GM18868 (cell line): Measurements from ENCODE around the gene NUTF2.
"Not testable (repeated sequence)": the region's sequence is repeated elsewhere in the genome, so short reads cannot be mapped to it uniquely, and the experiment has no call there.

Experiments used
- ATAC-seq: cut with Tn5 transposase; IDR thresholded peaks from one replicate; pipeline ENCODE4 v1.9.1; 2021; ENCODE audit warnings: mild to moderate bottlenecking, moderate library complexity; ENCODE audit not compliant: unreplicated experiment

NUTF2 gene

DNA sequence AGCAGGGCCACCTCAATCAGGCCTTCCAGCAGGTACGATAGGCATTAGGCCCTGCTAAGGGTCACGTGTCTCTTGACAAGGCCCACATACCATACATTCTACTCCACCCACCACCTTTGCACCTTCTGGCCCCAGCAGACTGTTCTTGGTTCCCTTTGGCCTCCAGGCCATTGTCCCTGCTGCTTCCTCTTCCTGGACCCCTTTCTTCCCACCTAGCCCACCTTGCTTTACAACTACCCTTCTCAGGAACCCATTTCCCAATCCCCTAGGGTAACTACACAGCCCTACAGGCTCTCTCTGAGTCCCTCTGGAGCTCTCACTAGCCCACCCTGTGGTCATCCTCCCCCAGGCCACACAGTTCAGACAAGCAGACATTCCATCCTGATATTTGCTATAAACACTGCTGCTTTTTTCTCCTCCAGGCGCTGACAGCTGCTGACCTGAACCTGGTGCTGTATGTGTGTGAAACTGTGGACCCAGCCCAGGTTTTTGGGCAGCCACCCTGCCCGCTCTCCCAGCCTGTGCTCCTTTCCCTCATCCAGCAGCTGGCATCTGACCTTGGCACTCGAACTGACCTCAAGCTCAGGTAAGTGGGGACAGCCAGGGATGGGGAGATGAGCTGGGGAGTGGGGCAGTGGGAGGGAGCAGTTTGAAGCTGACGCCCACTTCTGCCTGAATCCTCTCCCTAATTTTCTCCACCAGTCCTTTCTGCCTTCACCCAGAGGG is 36.6 kb downstream of the NUTF2 start:
- ATAC-seq: no peak

- no peak for ATAC-seq
Measured at GRCh38 chr16:67883872-67884261, 37.1 kb downstream of the NUTF2 start.

DNA sequence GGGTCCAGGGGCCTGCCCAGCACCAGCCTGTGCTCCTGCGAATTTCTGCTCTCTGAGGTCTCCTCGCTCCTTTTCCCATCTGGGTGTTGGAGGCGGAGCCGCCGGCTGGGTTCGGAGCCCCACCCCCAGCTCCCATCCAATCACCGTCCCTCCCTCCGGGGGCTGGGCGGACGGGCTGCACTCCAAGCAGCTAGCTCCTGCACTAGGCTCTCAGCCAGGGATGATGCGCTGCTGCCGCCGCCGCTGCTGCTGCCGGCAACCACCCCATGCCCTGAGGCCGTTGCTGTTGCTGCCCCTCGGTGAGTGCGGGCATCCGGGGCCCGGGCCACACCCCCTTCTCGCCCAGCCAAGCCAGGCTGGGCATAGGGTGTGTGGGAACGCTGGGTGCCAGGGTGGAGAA is 38.0 kb downstream of the NUTF2 start, which contains the start of gene NRN1L:
TSS of gene NRN1L (plus strand) at position 202 of the 400 bp plus-strand sequence. CDS start at position 221, 19 bp downstream.
- no peak for ATAC-seq

DNA sequence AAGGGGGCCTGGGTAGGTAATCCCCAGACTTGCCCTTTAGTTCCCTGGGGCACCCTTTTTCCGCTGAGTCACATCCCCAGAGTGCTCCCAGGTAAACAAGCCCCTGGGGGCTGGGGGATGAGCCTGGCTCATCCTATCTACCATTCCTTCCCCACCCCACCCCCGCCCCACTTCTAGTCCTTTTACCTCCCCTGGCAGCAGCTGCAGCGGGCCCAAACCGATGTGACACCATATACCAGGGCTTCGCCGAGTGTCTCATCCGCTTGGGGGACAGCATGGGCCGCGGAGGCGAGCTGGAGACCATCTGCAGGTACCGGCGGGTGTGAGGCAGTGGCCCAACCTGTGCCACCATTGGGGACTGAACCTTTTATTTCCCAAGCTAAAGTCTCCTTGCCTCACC is 38.8 kb downstream of the NUTF2 start:
- no peak for ATAC-seq

GRCh38 chr16:67885976-67886375 is 39.2 kb downstream of the NUTF2 start:
- no peak for ATAC-seq

DNA sequence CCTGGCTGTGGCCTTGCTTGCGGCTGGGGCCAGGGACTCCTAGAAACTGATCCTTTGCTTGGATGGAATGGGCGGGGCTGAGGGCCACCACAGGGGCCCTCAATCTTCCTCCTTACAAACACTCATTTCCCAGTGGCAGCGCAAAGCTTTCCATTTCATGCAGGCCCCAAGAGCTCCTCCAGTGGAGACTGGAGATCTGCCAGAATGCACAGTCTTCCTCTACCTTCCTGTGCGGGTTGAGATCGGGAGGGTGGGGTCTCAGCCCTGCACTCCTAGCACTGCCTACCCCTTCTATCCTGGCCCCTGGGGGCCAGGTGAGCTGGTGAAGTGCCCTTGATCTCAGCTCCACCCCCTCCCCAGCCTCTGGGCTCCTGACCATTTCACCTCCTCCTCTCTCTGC is 39.7 kb downstream of the NUTF2 start:
- ATAC-seq: no peak

DNA sequence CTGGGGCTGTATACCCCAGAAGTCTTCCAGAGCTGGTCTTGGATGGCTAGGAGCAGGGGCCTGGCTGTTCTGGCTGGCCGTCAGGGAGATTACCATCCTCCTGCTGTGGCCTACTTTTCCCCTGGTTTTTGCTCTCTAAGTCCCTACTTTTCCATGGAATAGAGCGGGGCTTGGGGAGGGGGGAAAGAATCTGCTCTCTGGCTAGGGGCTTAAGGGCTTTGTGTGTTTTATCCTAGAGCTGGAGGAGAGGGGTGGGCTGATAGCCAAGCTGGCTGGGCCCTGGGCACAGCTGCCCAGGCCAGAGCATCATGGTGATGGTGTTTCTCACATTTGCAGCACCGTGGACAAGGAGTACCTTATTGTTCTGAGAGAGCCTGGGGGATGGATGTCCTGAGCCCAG is 41.6 kb downstream of the NUTF2 start:
- ATAC-seq: no peak

DNA sequence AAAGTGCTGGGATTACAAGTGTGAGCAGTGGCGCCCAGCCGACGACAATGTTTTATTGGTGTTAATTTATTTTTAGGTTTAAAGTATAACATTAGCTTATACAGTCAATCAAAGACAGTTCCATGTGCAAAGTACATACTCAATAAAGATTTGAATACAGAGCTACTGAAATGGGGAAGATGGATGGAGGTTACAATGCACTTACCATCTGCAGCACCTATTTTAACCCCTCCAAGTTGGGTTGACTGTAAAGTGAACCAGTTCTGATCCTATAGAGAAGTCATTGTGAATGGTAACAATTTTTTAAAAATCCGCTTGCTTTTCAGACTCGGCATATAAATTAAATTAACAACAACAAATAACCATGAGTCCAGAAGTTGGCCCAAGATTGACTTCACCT is 45.6 kb downstream of the NUTF2 start:
- ATAC-seq: no peak

DNA sequence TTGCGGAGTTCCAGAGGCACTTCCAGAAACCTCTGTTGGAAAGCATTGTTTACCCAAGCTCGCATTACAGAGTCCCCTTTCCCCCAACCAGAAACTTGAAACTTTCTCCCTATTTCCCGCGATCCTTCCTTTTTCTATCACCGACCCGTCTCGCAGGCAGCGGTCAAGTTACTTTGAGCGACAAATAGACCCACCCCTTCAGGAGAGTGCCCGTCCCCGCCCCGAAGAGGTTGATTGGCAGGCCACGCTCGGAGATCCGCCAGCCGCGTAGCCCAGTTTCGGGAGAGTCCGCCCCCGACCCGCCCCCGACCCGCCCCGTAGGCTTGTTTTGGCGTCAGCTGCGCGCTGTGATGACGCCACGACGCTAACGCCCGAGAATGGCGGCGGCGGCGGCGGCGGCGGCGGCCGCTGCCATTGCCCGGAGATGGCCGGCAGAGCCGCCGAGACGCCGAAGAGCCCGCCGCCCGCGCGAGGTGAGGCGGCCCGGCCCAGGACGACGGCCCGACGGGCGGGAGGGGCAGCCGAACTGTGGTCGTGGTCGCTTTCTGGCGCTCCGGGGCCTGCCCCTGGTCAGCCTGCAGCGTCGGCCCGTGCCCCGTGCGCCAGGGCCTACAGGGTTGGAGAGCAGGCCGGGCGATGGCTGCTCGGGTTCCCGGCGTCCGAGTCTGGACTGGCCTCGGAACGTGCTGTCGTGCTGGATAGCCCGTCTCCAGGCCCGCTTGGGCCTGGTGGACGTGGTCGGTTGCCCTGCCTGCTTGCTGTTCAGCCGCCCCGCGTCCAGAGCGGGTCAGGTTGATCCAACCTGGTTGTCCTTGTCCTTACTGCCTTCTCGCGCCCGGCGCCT is 46.4 kb downstream of the NUTF2 start, which contains the start of gene PSKH1:
TSS of gene PSKH1 (plus strand) at position 356 of the 844 bp plus-strand sequence. CDS start 15,496 bp downstream, outside the sequence.
- peak; percentile 95 for ATAC-seq

GRCh38 chr16:67893743-67894399 is 47.1 kb downstream of the NUTF2 start:
- ATAC-seq: no peak

DNA sequence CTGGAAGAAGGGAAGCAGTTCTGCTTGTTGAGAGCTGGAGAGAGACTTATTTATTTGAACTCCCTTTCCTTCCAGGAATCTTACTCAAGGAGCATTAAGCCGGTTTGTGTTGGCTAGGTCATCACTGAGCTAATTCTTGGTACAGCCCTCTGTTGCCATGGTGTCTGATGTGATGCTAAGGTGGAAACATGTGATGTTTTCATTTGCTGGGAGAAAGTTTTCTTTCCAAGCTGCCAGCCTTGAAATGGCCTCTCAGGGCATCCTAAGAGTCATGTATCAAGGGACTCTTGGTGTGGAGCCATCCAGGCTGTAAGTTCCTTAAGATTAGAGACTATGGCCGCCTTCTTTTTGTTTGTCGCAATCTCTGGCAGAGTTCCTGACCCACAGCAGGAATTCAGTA is 50.5 kb downstream of the NUTF2 start:
- ATAC-seq: no peak

DNA sequence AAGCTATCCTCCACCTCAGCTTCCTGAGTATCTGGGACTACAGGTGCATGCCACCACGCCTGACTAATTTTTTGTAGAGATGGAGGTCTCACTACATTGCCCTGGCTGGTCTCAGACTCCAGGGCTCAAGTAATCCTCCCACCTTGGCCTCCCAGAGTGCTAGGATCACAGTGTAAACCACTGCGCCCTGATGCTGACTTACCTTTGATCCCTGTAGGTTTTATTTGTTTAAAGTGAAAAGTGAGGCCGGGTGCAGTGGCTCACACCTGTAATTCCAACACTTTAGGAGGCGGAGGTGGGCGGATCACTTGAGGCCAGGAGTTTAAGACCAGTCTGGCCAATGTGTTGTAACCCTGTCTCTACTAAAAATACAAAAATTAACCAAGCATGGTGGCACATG is 55.0 kb downstream of the NUTF2 start:
- no peak for ATAC-seq

DNA sequence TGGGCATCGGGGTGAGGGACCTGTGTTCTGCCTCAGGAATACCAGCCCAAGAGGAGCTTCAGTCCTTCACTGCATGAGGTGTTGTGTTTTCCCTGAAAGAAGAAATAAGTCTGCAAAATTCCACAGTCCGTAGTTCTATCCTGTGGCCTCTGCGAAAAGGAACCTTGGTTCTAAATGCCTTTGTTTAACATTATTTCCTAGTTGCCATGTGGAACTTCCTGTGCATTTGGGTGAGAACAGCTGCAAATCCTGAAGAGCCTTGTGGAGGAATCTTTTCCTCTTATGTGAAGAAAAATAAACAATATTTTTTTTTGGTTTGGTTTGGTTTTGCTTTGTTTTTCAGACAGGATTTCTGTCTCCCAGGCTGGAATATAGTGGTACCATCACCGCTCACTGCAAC is 56.1 kb downstream of the NUTF2 start:
- ATAC-seq: no peak

DNA sequence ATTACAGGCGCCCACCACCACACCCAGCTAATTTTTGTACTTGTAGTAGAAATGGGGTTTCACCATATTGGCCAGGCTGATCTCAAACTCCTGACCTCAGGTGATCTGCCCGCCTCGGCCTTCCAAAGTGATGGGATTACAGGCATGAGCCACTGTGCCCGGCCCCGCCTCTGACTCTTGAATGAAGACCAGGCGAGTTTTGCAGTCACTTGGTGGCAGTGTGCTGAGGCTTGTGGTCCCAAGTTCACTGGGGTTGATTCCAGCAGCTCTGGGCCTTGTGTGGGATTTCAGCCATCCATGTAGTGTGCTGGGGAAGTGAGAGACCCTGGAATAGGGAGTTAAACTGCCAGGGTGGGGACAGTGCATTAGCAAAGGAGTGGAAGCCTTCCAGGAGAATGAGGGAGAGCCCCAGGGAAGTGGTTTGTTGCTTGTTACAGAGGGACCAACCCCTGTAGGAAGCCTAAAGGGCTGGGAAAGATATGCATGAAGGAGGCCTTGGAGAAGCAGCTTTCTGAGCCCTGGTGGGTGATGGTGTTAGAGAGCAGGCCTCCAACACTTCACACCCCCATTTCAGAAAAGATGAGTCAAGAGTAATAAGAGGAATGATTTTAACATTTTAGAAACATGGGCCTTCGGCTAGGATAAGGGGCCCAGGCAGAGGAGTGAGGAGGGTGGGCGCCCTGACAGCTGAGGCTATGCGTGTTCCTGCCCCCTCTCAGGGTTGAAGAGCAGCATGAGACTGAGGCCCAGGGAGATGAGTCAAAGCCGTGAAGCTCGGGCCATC is 60.9 kb downstream of the NUTF2 start:
- no peak for ATAC-seq

GRCh38 chr16:67909056-67909742 is 62.5 kb downstream of the NUTF2 start:
- no peak for ATAC-seq

- no peak for ATAC-seq
Measured at GRCh38 chr16:67910158-67910557, 63.4 kb downstream of the NUTF2 start.

DNA sequence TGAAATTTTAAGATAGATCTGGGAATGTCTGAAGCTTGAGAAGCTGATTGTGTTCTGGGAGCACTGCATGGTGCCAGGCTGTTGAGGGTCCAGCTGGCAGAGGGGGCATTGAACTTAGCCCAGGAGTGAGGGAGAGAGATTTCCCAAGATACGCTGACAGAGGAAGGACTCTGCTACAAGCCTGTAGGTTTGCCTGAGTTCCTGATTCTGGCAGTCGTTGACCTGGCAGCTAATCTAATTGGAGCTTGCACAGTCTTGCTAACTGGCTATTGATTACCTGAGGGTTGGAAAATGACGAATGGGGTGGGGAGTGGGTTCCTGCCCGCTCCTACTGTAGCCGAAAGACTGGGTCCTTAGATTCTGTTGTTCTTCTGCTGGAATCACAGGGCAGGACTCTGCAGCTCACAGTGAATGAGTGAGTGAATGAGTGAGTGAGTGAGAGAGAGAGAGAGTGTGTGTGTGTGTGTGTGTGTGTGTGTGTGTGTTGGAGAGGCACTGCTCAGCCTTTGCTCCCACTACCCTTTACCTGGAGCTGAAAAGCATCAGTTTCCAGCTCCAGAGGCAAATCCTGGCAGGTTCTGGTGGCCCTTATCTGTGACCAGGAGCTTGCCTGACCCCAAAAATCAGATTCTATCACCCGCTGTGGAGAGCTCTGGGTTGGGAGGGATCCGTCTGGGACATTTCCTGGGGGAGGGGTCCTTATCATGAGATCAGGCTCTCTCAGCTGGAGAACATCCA is 68.2 kb downstream of the NUTF2 start:
- ATAC-seq: no peak

DNA sequence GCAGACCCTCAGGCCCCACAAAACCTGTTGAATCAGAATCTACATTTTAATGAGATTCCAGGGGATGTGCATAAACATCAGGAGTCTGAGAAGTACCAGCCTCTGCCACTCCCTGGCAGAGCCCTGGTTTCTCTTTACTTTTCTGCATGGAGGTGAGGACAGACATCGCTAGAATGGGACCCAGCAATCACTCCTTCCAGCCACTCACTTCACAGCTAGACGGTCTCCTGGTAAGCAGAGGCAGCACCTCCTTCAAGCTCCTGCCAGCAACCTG is 68.7 kb downstream of the NUTF2 start:
- ATAC-seq: not testable (repeated sequence)

GRCh38 chr16:67915831-67916723 is 69.3 kb downstream of the NUTF2 start:
- ATAC-seq: no peak
